Astrocyte (in vitro differentiated cells and primary cell): ENCODE data around the gene DSC1. TPM values are rescaled to one million over a fixed set of nuclear protein-coding genes. Genes with fewer than 3 reads are reported as not detected.

Experiments
- DNase-seq: peaks from one replicate; pipeline ENCODE4 v3.0.0-alpha.2; 2010; ENCODE audit warnings: low read depth
- FAIRE-seq: peaks from 2 replicates; lab custom pipeline; 2011; peaks lifted over from hg19 to GRCh38; lab: Jason Lieb, UNC
- H2AFZ ChIP-seq: 2 replicates; pipeline ENCODE4 v1.6.0; 2012; ENCODE audit warnings: low read depth, low read length, inconsistent platforms
- H3K27ac ChIP-seq: 2 replicates; pipeline ENCODE4 v1.5.1; 2011; ENCODE audit warnings: low read depth, low read length, inconsistent platforms
- H3K27me3 ChIP-seq: 2 replicates; pipeline ENCODE4 v1.6.0; 2011; ENCODE audit warnings: low read length, inconsistent platforms; ENCODE audit not compliant: insufficient read depth
- H3K36me3 ChIP-seq: 2 replicates; pipeline ENCODE4 v1.5.1; 2011; ENCODE audit warnings: low read length, inconsistent platforms; ENCODE audit not compliant: insufficient read depth
- H3K4me1 ChIP-seq: 2 replicates; pipeline ENCODE4 v1.5.1; 2011; ENCODE audit warnings: low read length, inconsistent platforms; ENCODE audit not compliant: insufficient read depth
- H3K4me2 ChIP-seq: 2 replicates; pipeline ENCODE4 v1.6.0; 2012; ENCODE audit warnings: low read length, inconsistent platforms
- H3K4me3 ChIP-seq: 2 replicates; pipeline ENCODE4 v1.5.1; 2011; ENCODE audit warnings: low read depth, mild to moderate bottlenecking, low read length, inconsistent platforms; ENCODE audit not compliant: insufficient read depth
- H3K79me2 ChIP-seq: 2 replicates; pipeline ENCODE4 v1.6.0; 2012; ENCODE audit warnings: mild to moderate bottlenecking, low read length, inconsistent platforms; ENCODE audit not compliant: insufficient read depth
- H3K9ac ChIP-seq: 2 replicates; pipeline ENCODE4 v1.6.0; 2012; ENCODE audit warnings: mild to moderate bottlenecking, low read length, inconsistent platforms
- H3K9me3 ChIP-seq: 2 replicates; pipeline ENCODE4 v1.5.1; 2012; ENCODE audit warnings: low read depth, mild to moderate bottlenecking, low read length, inconsistent platforms; ENCODE audit not compliant: insufficient read depth
- H4K20me1 ChIP-seq: 2 replicates; pipeline ENCODE4 v1.6.0; 2012; ENCODE audit warnings: low read length, inconsistent platforms; ENCODE audit not compliant: insufficient read depth
- H3K27ac Mint-ChIP-seq: one replicate; pipeline ENCODE4 v1.8.0; 2021; ENCODE audit warnings: mild to moderate bottlenecking, mixed read lengths; ENCODE audit not compliant: unreplicated experiment
- H3K27me3 Mint-ChIP-seq: one replicate; pipeline ENCODE4 v1.8.0; 2021; ENCODE audit warnings: low read depth, mixed read lengths; ENCODE audit not compliant: unreplicated experiment
- H3K36me3 Mint-ChIP-seq: one replicate; pipeline ENCODE4 v1.8.0; 2021; ENCODE audit warnings: low read depth, mixed read lengths; ENCODE audit not compliant: unreplicated experiment
- H3K4me1 Mint-ChIP-seq: one replicate; pipeline ENCODE4 v1.8.0; 2021; ENCODE audit warnings: low read depth, mixed read lengths; ENCODE audit not compliant: unreplicated experiment
- H3K4me3 Mint-ChIP-seq: one replicate; pipeline ENCODE4 v1.8.0; 2021; ENCODE audit warnings: mild to moderate bottlenecking, moderate library complexity, mixed read lengths; ENCODE audit not compliant: unreplicated experiment
- H3K9me3 Mint-ChIP-seq: one replicate; pipeline ENCODE4 v1.8.0; 2021; ENCODE audit warnings: mild to moderate bottlenecking, mixed read lengths; ENCODE audit not compliant: unreplicated experiment
- CTCF ChIP-seq: IDR thresholded peaks from 2 replicates; pipeline ENCODE4 v1.5.1; 2011; ENCODE audit warnings: low read depth, mild to moderate bottlenecking, inconsistent platforms, low read length, moderate library complexity; ENCODE audit not compliant: insufficient read depth
- EZH2 ChIP-seq: IDR thresholded peaks from 2 replicates; pipeline ENCODE4 v1.6.1; 2012; ENCODE audit warnings: mild to moderate bottlenecking, low read length, inconsistent platforms; ENCODE audit not compliant: insufficient read depth
- total RNA-seq: library from RNA; stranded (reverse); gene quantifications from 2 replicates; pipeline ENCODE4 v1.2.1, GENCODE V29; 2021

Gene DSC1
- total RNA-seq, 1 donor from 2014 or later = 0.18 TPM

DNA sequence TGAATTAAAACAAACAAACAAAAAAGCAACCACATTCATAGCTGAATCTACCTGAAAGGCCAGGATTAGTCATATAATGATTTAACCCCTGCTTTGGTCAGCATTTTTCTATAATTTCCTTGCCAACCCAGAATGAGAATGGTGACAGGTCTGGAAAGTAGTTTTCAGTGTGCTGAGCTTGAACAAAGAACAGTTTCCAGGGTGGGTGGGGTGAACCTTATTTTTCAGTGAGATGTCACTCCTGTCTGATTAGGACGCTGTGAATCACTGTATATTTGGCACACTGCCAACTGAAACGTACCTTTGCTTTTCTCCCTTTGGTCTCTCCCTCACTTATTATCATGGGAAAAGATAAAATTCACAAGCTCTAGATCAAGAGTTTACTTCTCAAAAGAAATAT, 35.0 kb upstream of the DSC1 start:
- H3K79me2 ChIP-seq = no peaks in the 10 kb centered on the region
- H3K27me3 ChIP-seq = no peaks in the 10 kb centered on the region
- no peak overlapping the region for H3K4me3 ChIP-seq
- Mint-ChIP-seq H3K9me3 (no peaks in the 10 kb centered on the region), H3K4me3 (no peak overlapping the region), H3K27me3 (no peaks in the 10 kb centered on the region), H3K4me1 (peaks cover 20% of the 10 kb centered on the region), H3K36me3 (no peaks in the 10 kb centered on the region), H3K27ac (no peak overlapping the region)
- H3K9ac ChIP-seq = no peak overlapping the region
- DNase-seq (peak; percentile 23), FAIRE-seq (no peak)
- H4K20me1 ChIP-seq = no peaks in the 10 kb centered on the region
- no peaks in the 10 kb centered on the region for H3K36me3 ChIP-seq
- no peak overlapping the region for H2AFZ ChIP-seq
- H3K9me3 ChIP-seq = no peaks in the 10 kb centered on the region
- H3K4me1 ChIP-seq = no peaks in the 10 kb centered on the region
- TF ChIP-seq EZH2 (no peak), CTCF (no peak)
- no peak overlapping the region for H3K4me2 ChIP-seq
- no peak overlapping the region for H3K27ac ChIP-seq

DNA sequence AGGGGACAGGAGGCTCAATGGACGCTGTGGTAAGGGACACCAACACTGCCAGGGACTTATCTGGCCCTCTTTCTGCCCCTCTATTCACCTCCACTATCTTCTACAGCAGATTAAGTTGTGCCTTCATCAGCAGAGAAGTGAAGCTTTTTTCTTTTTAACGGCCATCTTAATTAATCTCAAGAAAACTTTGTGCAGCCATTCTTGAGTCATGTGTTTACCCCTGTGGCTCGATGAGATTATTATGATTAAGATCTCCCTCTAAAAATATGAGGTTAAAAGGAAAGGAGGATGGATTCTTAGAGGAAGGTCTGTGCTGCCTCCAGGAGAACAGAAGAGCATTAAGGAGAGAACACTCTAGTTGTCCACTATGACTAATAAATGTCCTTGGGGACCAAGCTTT, 32.4 kb upstream of the DSC1 start:
- H3K9me3 Mint-ChIP-seq = no peaks in the 10 kb centered on the region
- H3K36me3 ChIP-seq = no peaks in the 10 kb centered on the region
- H3K4me3 ChIP-seq = no peak overlapping the region
- no peak overlapping the region for H3K9ac ChIP-seq
- no peak for DNase-seq
- no peak overlapping the region for H3K4me3 Mint-ChIP-seq
- no peak overlapping the region for H3K27ac ChIP-seq
- H3K4me1 ChIP-seq = no peaks in the 10 kb centered on the region
- H3K27me3 Mint-ChIP-seq = no peaks in the 10 kb centered on the region
- H3K27ac Mint-ChIP-seq = no peak overlapping the region
- no peak overlapping the region for H2AFZ ChIP-seq
- no peaks in the 10 kb centered on the region for H4K20me1 ChIP-seq
- peaks cover 24% of the 10 kb centered on the region for H3K4me1 Mint-ChIP-seq
- no peak for FAIRE-seq
- H3K27me3 ChIP-seq = no peaks in the 10 kb centered on the region
- no peaks in the 10 kb centered on the region for H3K36me3 Mint-ChIP-seq
- no peaks in the 10 kb centered on the region for H3K79me2 ChIP-seq
- H3K9me3 ChIP-seq = no peaks in the 10 kb centered on the region
- no peak overlapping the region for H3K4me2 ChIP-seq
- TF ChIP-seq CTCF (no peak), EZH2 (no peak)

- TF ChIP-seq EZH2 = no peak
- no peak for TF ChIP-seq CTCF
Measured at GRCh38 chr18:31192086-31192776, 29.6 kb upstream of the DSC1 start.

More at GRCh38 chr18:31192086-31192776, 29.6 kb upstream of the DSC1 start:
- no peak overlapping the region for H2AFZ ChIP-seq
- H3K4me3 Mint-ChIP-seq = no peak overlapping the region
- H3K79me2 ChIP-seq = no peaks in the 10 kb centered on the region
- H3K36me3 ChIP-seq = no peaks in the 10 kb centered on the region
- no peaks in the 10 kb centered on the region for H3K27me3 ChIP-seq
- no peaks in the 10 kb centered on the region for H3K9me3 Mint-ChIP-seq
- no peaks in the 10 kb centered on the region for H3K36me3 Mint-ChIP-seq
- DNase-seq = no peak
- no peaks in the 10 kb centered on the region for H3K27me3 Mint-ChIP-seq
- H4K20me1 ChIP-seq = no peaks in the 10 kb centered on the region
- no peak overlapping the region for H3K4me3 ChIP-seq
- H3K27ac Mint-ChIP-seq = no peak overlapping the region
- no peak overlapping the region for H3K27ac ChIP-seq
- no peak for FAIRE-seq
- no peaks in the 10 kb centered on the region for H3K4me1 ChIP-seq
- H3K9ac ChIP-seq = no peak overlapping the region
- no peak overlapping the region for H3K4me2 ChIP-seq
- H3K4me1 Mint-ChIP-seq = peaks cover 10% of the 10 kb centered on the region
- H3K9me3 ChIP-seq = no peaks in the 10 kb centered on the region
